Activated CD8-positive, alpha-beta memory T cell treated with anti-CD3 and anti-CD28 coated beads for 36 hours (primary cell): ENCODE measurements around the gene ZNF592. TPM values are rescaled to one million over a fixed set of nuclear protein-coding genes. Genes with fewer than 3 reads are reported as not detected.

ENCODE experiments used
- CTCF ChIA-PET: fragments of 350-600 bp; sonication (Branson Sonifier 250); formaldehyde crosslinking; loops from one replicate; lab custom pipeline; 2021; ENCODE audit warnings: antibody characterized with exemption; lab: Charles Lee
- POLR2A ChIA-PET: fragments of 350-600 bp; sonication (Branson Sonifier 250); formaldehyde crosslinking; loops from one replicate; lab custom pipeline; 2021; ENCODE audit warnings: antibody characterized with exemption; lab: Charles Lee
- total RNA-seq, 2 experiments: library from RNA; stranded (reverse); gene quantifications; one replicate each; pipeline ENCODE4 v1.2.3, GENCODE V29; 2021

Gene ZNF592
- total RNA-seq, 2 experiments from 2014 or later = 29.6 to 30.0 TPM

DNA sequence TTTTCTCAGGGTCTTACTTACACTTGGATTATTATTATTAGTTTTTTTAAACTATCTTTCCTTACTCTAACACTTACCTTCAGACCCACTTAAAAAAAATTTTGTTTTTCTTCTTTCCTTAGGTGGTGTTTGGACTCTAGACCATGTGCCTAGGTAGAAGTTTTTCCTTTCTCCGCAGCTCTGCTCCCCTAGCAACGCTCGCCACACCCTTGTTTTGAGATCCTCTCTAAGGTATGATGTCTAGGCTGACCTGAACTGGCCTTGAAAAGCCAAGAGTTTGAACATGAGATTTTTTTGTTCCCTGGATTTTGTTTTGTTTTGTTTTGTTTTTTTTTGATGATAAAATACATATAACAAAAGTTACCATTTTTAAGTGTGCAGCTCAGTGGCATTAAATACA is 16.2 kb downstream of the ZNF592 start:
- ChIA-PET CTCF (no interaction called here), POLR2A (interaction anchor here (0.5 kb wide), 1 partner anchor 21 kb away, joined by 4 read pairs; no protein-coding TSS in a partner anchor)

DNA sequence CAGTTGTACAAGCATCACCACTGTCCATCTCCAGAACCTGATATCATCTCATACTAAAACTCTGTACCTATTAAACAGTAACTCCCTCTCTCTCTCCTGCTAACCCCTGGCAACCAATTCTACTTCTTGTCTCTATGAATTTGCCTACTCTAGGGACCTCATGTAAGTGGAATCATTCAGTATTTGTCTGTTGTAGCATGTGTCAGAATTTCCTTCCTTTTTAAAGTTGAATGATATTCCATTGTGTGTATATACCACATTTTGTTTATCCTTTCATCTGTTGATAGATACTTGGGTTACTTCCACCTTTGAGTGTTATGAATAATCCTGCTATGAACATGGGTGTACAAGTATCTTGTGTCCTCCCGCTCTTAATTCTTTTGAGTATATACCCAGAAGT is 16.6 kb downstream of the ZNF592 start:
- ChIA-PET POLR2A (interaction anchor here (0.5 kb wide), 1 partner anchor 21 kb away, joined by 4 read pairs; no protein-coding TSS in a partner anchor), CTCF (interaction anchor here (0.6 kb wide), 1 partner anchor 93 kb away, joined by 3 read pairs; no protein-coding TSS in a partner anchor)

DNA sequence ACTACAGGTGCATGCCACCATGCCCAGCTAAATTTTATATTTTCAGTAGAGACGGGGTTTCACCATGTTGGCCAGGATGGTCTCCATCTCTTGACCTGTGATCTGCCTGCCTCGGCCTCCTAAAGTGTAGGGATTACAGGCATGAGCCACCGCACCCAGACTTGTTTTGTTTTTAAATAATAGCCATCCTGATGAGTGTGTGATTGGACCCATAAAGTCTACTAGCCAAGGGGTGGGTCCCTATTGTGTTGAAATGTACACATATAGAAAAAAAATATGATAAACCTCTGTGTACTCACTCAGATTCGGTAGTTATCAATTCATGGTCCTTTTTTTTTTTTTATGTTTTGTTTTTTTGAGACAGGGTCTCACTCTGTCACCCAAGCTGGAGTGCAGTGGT is 17.3 kb downstream of the ZNF592 start:
- CTCF ChIA-PET = no interaction called here

DNA sequence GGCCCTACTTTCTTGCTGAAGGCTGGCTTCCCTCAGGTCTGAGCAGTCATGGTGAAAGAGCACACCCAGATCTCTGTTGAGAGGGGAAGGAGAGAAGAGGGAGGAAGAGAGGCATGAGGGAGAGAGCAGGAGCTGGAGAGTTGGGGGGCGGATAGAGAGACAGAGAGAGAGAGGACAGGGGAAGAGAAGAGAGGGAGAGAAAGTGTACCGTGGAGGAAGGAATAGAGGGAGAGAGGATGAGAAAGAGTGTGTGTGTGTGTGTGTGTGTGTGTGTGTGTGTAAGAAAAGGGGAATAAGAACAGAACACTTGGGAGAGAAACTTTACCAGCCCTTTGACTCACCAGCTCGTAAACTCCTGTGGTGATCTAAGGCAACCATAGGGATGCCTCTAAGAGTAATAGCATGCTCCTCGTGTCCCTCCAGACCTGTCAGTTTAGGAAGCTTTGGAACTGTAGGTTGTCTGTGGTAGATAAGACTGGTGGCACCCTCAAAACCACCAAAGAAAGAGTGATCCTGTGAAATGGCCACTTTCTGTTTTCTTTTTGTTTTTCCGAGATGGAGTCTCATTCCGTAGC is 18.2 kb downstream of the ZNF592 start:
- POLR2A ChIA-PET = no interaction called here

More for the DNA sequence above, 17.3 kb downstream of the ZNF592 start:
- POLR2A ChIA-PET = no interaction called here

DNA sequence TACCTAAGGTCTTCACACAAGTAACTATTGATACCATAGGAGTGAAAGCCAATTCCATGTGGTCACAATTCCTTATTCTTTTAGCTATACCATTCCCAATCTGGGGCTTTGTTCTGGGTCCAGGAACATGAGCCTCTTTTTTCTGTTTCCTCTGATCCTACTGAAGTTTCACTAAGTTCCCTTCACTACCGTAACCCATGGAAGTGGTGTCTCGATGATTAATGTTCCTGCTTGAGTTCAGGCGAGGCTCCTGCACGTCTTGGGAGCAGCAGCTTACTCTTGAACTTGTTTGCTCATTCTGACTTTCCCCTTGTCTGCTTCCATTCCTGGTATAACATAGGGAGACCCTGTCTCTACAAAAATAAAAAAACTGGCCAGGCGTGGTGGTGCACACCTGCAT is 23.6 kb downstream of the ZNF592 start:
- POLR2A ChIA-PET = no interaction called here
- CTCF ChIA-PET = no interaction called here

More for the DNA sequence above, 18.2 kb downstream of the ZNF592 start:
- CTCF ChIA-PET = interaction anchor here (0.8 kb wide), 1 partner anchor 162 kb away, joined by 3 read pairs; no protein-coding TSS in a partner anchor

DNA sequence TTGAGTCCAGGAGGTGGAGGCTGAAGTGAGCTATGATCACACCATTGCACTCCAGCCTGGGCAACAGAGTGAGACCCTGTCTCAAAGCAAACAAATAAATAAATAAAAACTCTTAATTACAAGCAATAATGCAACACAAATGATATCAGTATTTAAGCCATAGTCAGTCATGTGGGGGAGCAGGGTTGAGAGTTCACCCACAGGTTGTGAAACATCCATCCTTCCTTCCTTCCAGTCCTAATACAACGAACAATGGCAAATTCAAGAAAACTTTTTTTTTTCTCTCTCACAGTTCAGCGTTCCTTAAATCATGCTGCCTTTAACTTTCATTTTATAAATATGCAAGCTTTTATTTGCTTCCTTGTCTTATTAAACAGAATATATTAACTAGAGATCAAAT is 24.1 kb downstream of the ZNF592 start:
- ChIA-PET POLR2A (no interaction called here), CTCF (no interaction called here)

DNA sequence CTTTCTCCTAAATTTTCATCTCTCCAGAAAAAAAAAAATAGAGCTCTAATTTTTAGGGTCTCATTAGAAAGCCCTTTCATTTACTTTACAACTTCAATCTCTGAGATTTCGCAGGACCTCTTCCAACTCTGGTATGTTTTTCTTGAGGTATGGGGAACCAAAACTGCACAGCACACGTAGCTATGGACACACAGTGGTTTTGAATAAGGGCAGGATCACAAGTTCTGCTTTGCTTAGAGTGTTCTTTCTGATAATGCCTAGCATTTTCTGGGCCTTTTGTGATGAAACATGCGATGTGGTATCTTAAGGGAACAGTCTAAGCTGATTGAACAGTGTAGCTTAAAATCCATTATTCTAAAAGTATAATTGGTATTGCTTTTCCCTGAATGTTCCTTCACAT is 25.3 kb downstream of the ZNF592 start:
- CTCF ChIA-PET = interaction anchor here (0.7 to 1.0 kb wide), 2 partner anchors 203 to 340 kb away, joined by 3 read pairs; no protein-coding TSS in a partner anchor
- POLR2A ChIA-PET = no interaction called here

DNA sequence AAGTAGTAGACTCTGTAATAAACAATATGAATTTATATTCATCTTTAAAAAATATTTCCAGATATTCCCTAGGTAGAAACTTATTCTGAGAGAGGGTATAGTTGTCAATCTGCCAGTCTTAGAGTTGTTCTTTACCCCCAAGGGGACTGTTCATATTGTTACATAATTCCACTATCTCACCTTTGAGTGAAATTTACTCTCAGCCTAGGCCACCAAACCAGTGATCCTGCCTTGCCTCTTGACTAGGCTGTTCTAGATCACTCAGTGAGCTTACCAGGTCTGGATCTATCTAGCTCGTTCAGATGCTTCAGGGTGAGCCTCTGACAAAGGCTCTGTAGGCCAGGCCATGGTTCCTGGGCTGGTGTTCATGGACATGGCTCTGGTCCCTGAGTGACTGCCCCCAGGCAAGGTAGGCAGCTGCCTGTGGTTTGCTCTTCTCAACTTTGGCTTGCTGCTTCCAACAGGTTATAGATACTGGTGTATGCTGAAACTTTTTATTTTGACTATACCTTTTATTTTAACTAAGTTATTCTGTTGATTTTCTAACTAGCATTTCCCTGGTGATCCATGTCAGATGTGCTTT is 27.6 kb downstream of the ZNF592 start:
- CTCF ChIA-PET = interaction anchor here (0.6 to 1.1 kb wide), 2 partner anchors 115 to 152 kb away, joined by 3 to 8 read pairs; no protein-coding TSS in a partner anchor
- POLR2A ChIA-PET = no interaction called here

DNA sequence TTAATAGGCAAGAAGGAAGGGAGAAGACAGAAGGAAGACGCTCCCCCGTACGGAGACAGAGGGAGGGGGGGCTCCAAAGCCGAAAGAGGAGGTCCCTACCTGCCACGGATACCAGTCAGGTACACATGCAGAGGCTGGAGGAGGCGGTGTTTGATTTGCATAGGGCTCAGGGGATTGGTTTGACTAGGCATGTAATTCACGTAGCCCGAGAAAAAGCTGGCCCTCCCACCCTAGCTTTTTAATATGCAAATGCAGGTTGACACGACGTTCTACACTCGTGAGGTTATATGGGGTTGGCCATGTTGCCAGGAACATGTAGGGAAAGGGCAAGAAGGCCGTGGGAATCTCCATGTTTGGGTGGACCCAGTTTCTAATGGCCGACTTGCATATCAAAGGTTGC is 29.8 kb downstream of the ZNF592 start:
- ChIA-PET CTCF (no interaction called here), POLR2A (no interaction called here)

DNA sequence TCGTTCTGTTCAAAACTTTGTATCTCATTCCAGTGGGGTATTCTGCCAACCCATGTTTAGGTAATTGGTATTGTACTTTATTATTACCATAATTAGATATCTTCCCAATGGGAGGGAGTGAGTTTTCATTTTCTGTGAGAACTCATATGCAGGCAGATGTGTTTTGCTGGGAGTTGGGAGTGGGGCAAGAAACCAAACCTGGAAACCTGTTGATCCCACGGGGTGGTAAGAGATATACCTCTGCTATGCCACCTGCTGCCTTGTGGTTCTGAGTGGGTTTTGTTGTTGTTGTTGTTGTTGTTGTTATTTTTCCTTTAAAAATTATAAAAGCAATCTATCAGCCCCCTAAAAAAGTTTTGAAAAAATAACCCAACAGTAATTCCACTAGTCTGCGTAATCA is 32.1 kb downstream of the ZNF592 start:
- CTCF ChIA-PET = no interaction called here

DNA sequence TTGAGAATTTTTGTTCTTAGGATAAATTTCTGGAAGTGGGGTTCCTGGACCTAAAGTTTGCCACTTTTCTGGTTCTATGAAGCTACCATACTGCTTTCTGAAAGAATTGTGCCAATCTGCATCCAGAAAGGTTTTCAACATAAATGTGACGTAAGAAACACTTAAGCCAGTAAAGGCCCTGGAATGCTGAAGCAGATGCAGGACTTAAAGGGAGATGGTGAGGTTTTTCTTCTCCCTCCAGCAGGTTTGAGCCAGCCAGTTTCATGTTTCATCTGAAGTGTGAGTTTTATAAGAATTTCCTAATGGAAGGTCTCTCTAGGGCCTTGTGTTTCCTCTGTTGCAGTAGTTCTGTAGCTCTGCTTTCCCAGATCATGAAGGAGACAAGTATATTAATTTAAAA is 33.1 kb downstream of the ZNF592 start:
- POLR2A ChIA-PET = interaction anchor here (0.7 kb wide), 1 partner anchor 46 kb away, joined by 6 read pairs; no protein-coding TSS in a partner anchor
- CTCF ChIA-PET = interaction anchor here (1.3 kb wide), 1 partner anchor 32 kb away, joined by 3 read pairs; no protein-coding TSS in a partner anchor

More for the DNA sequence above, 32.1 kb downstream of the ZNF592 start:
- POLR2A ChIA-PET = no interaction called here

DNA sequence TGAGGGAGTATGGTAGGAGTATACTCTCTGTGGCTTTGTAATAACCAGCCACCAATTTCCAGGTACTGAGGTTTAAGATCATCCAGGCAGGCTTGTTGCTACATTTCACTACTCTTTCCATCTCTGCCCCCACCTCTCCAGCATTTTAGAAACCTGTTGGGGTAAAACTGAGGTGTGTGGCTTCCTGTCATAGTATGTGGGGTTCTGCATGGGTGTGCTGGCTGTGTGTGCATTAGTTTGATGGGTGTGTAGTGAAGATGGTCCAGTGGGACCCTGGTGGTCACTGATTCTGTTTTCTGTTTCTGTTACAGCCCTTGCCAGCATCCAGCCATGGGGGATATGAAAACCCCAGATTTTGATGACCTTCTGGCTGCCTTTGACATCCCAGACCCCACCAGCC is 34.0 kb downstream of the ZNF592 start:
- CTCF ChIA-PET = interaction anchor here (1.3 kb wide), 1 partner anchor 32 kb away, joined by 3 read pairs; no protein-coding TSS in a partner anchor
- POLR2A ChIA-PET = no interaction called here

DNA sequence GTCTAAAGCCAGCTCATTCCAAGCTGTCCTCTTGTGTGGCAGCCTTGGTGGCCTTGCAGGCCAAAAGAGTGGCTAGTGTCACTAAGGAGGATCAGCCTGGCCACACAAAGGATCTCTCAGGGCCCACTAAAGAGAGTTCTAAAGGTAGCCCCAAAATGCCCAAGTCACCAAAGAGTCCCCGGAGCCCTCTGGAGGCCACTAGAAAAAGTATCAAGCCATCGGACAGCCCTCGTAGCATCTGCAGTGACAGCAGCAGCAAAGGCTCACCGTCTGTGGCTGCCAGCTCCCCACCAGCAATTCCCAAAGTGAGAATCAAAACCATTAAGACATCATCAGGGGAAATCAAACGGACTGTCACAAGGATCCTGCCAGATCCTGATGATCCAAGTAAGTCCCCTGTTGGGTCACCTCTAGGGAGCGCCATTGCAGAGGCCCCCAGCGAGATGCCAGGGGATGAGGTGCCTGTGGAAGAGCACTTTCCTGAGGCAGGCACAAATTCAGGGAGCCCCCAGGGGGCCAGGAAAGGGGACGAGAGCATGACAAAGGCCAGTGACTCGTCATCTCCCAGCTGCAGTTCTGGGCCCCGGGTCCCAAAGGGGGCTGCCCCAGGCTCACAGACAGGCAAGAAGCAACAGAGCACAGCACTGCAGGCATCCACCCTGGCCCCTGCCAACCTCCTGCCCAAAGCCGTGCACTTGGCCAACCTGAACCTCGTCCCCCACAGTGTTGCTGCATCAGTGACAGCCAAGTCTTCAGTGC is 35.3 kb downstream of the ZNF592 start:
- CTCF ChIA-PET = interaction anchor here (1.1 kb wide), 1 partner anchor 13 kb away, joined by 3 read pairs; no protein-coding TSS in a partner anchor
- POLR2A ChIA-PET = interaction anchor here (0.6 kb wide), 1 partner anchor 26 kb away, joined by 5 read pairs; no protein-coding TSS in a partner anchor

DNA sequence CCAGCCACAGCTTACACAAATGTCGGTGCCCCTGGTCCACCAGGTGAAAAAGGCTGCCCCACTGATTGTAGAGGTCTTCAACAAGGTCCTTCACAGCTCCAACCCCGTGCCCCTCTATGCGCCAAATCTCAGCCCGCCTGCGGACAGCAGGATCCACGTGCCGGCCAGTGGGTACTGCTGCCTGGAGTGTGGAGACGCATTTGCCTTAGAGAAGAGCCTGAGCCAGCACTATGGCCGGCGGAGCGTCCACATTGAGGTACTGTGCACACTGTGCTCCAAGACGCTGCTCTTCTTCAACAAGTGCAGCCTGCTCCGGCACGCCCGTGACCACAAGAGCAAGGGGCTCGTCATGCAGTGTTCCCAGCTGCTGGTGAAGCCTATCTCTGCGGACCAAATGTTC is 35.9 kb downstream of the ZNF592 start:
- ChIA-PET CTCF (no interaction called here), POLR2A (interaction anchor here (0.6 kb wide), 1 partner anchor 27 kb away, joined by 5 read pairs; no protein-coding TSS in a partner anchor)

DNA sequence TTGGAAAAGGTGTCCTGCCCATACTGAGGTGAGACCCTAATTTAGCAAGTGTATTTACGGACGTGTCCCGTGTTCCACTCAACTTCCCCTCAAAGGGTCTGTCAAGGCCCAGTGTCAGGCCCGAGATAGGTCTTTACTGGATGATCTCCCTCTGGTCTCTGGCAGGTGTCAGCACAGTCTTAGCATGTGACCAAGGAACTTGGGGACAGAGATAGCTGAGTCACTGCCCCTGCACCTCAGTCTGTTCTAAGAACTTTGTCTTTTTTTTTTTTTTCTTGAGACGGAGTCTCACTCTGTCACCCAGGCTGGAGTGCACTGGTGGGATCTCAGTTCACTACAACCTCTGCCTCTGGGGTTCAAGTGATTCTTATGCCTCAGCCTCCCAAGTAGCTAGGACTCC is 36.7 kb downstream of the ZNF592 start:
- ChIA-PET CTCF (no interaction called here), POLR2A (no interaction called here)

DNA sequence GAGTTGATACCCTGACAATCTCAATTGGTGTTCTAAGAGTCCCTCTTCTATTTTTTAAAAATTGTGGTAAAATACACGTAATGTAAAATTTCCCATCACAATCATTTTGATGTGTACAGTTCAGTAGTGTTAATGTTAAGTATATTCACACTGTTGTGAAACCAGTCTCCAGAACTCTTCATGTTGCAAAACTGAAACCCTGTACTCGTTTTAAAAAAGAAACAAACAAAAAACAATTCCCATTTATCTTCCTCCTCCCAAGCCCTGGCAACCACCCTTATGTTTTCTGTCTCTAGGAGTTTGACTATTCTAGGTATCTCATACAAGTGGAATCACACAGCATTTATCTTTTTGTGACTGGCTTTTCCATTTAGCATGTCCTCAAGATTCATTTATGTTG is 40.1 kb downstream of the ZNF592 start:
- ChIA-PET CTCF (interaction anchor here (2.0 kb wide), 1 partner anchor 200 kb away, joined by 6 read pairs; no protein-coding TSS in a partner anchor), POLR2A (no interaction called here)

DNA sequence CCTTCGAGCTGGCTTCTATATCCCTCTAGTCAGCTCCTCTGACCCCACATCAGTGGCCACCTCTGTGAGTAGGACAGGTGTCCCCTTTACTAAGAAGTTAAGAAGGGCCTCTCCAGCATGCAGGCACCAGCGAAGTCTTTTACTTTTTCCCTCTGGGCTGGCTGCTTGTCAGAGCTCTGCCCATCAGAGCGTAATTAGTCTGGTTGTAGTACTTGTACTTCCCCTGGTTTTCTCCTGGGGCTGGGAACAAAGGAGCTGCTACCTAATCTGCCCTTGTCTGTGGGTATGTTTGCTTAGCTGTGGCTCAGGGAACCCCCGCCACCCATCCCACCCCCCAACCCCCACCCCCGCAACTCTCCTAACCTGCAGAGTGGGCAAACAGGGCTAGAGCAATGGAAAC is 41.4 kb downstream of the ZNF592 start:
- ChIA-PET POLR2A (no interaction called here), CTCF (interaction anchor here (2.0 kb wide), 1 partner anchor 202 kb away, joined by 6 read pairs; no protein-coding TSS in a partner anchor)

DNA sequence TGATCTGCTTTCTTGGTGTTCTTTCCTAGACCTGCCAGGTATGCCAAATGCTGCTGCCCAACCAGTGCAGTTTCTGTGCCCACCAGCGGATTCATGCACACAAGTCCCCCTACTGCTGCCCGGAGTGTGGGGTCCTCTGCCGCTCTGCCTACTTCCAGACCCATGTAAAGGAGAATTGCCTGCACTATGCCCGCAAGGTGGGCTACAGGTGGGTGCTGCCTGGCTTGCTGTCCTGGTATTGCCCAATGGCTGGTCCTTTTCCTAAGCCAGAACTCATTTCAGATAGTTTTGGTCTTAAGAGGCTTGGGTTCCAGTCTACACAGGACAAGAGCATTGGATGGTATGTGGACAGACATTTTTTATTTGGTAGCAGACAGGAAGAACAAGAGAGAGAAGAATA is 42.3 kb downstream of the ZNF592 start:
- ChIA-PET POLR2A (no interaction called here), CTCF (interaction anchor here (0.6 to 2.0 kb wide), 2 partner anchors 72 to 203 kb away, joined by 4 to 6 read pairs; no protein-coding TSS in a partner anchor)

DNA sequence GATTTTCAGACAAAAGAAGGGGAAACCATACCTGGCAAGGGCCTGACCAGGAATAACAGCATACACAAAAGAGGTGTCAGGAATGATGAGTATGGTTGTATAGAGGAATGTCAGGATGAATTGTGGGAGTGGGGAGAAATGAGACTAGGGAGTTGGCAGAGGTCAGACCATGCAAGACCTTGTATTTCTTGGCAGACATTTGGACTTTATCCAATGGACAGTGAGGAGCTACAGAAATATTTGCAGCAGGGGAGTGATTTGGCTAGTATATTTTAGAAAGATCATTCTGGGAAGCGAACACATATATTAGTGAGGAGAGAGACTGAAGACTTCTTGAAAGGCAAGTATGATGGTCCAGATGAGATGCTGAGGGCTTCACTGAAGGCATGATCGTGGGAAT is 43.4 kb downstream of the ZNF592 start:
- ChIA-PET CTCF (interaction anchor here (0.6 kb wide), 1 partner anchor 105 kb away, joined by 3 read pairs; no protein-coding TSS in a partner anchor), POLR2A (no interaction called here)
